BJ (cell line): Measurements from ENCODE around the gene SELENOP. TPM values are rescaled to one million over a fixed set of nuclear protein-coding genes. Genes with fewer than 3 reads are reported as not detected.

Experiments used
- CTCF ChIA-PET: fragments of 350-600 bp; formaldehyde crosslinking; extraction: SDS; loops from one replicate; lab custom pipeline; 2021; ENCODE audit warnings: antibody characterized with exemption, inconsistent platforms; lab: Yijun Ruan, JAX
- POLR2A ChIA-PET: fragments of 300-600 bp; sonication (Branson Sonifier 250); formaldehyde crosslinking; extraction: SDS; loops from one replicate; lab custom pipeline; 2021; ENCODE audit warnings: antibody characterized with exemption; lab: Charles Lee
- DNase-seq: peaks from one replicate; pipeline ENCODE4 v3.0.0-alpha.2; 2011; ENCODE audit warnings: low read depth
- H3K27me3 ChIP-seq: 2 replicates; pipeline ENCODE4 v1.6.0; 2011; ENCODE audit warnings: low read length; ENCODE audit not compliant: control insufficient read depth, insufficient read depth
- H3K36me3 ChIP-seq: 2 replicates; pipeline ENCODE4 v1.5.1; 2011; ENCODE audit warnings: low read length; ENCODE audit not compliant: control insufficient read depth, insufficient read depth
- H3K4me3 ChIP-seq: 2 replicates; pipeline ENCODE4 v1.5.1; 2011; ENCODE audit warnings: low read depth, mild to moderate bottlenecking, control low read depth, low read length
- CTCF ChIP-seq: IDR thresholded peaks from 2 replicates; pipeline ENCODE4 v1.5.1; 2011; ENCODE audit warnings: low read depth, mild to moderate bottlenecking, control low read depth, inconsistent platforms, low read length, moderate library complexity; ENCODE audit not compliant: insufficient read depth
- polyA plus RNA-seq: library from polyadenylated mRNA; depleted of rRNA; stranded (reverse); fragments of >200 nt; gene quantifications from 2 replicates; pipeline ENCODE4 v1.2.3, GENCODE V29; 2011

Gene SELENOP
- polyA plus RNA-seq, 1 experiment, result 4.4 TPM

- CTCF ChIA-PET, result no interaction called here
- Histone ChIP-seq H3K4me3 (no peak overlapping the region), H3K27me3 (no peaks in the 10 kb centered on the region), H3K36me3 (no peaks in the 10 kb centered on the region)
- no peak for TF ChIP-seq CTCF
- no peak for DNase-seq
- POLR2A ChIA-PET, result no interaction called here
These were observed 24.6 kb downstream of the SELENOP start for GRCh38 chr5:42787073-42787472.

- Histone ChIP-seq H3K27me3 (no peaks in the 10 kb centered on the region), H3K36me3 (no peaks in the 10 kb centered on the region), H3K4me3 (no peak overlapping the region)
- no peak for TF ChIP-seq CTCF
- ChIA-PET POLR2A (no interaction called here), CTCF (no interaction called here)
- DNase-seq, result no peak
These were observed 25.9 kb downstream of the SELENOP start for GRCh38 chr5:42785756-42786155.

GRCh38 chr5:42784132-42784531 is 27.6 kb downstream of the SELENOP start:
- POLR2A ChIA-PET, result no interaction called here
- Histone ChIP-seq H3K27me3 (no peaks in the 10 kb centered on the region), H3K36me3 (no peaks in the 10 kb centered on the region), H3K4me3 (no peak overlapping the region)
- TF ChIP-seq CTCF, result no peak
- no peak for DNase-seq
- CTCF ChIA-PET, result no interaction called here

GRCh38 chr5:42781584-42781983 is 30.1 kb downstream of the SELENOP start:
- CTCF ChIA-PET, result no interaction called here

GRCh38 chr5:42779083-42779482 is 32.6 kb downstream of the SELENOP start:
- ChIA-PET CTCF (interaction anchor here (2.1 kb wide), 1 partner anchor 111 kb away, joined by 6 read pairs; no protein-coding TSS in a partner anchor), POLR2A (no interaction called here)
- no peaks in the 10 kb centered on the region for H3K27me3 ChIP-seq
- H3K36me3 ChIP-seq, result no peaks in the 10 kb centered on the region
- H3K4me3 ChIP-seq, result no peak overlapping the region
- no peak for DNase-seq
- TF ChIP-seq CTCF, result no peak

More at GRCh38 chr5:42781584-42781983, 30.1 kb downstream of the SELENOP start:
- H3K27me3 ChIP-seq, result no peaks in the 10 kb centered on the region
- H3K36me3 ChIP-seq, result no peaks in the 10 kb centered on the region
- DNase-seq, result no peak
- no peak for TF ChIP-seq CTCF
- POLR2A ChIA-PET, result no interaction called here
- no peak overlapping the region for H3K4me3 ChIP-seq
